ENCODE results near the gene SRPK1.

GRCh38 chr6:35829306-35829705, 91.6 kb downstream of the SRPK1 start:
- TF ChIP-seq CTCF (IDR thresholded peaks at IDR 0.05; ENCODE audit: low read depth, low read length, poor library complexity, severe bottlenecking), result no peak
- TF ChIP-seq EZH2phosphoT487 (IDR thresholded peaks at IDR 0.05; ENCODE audit: borderline replicate concordance, low read length), result no peak

Measured in DOHH2 (cell line).